Activated naive CD8-positive, alpha-beta T cell treated with anti-CD3 and anti-CD28 coated beads, Interleukin-2, amount 10 ng/mL, durations not matched to agents 7 days and 5 days (primary cell): Measurements from ENCODE around the gene PRKAG1. TPM values are rescaled to one million over a fixed set of nuclear protein-coding genes. Genes with fewer than 3 reads are reported as not detected.

Experiments used
- ATAC-seq: fragments of 150-1000 bp; cut with Tn5 transposase; one replicate; pipeline ENCODE4 v1.10.0; 2021; ENCODE audit warnings: low read depth, moderate library complexity
- POLR2A ChIA-PET: fragments of 350-600 bp; sonication (Branson Sonifier 250); formaldehyde crosslinking; loops from one replicate; lab custom pipeline; 2021; ENCODE audit warnings: antibody characterized with exemption; lab: Charles Lee
- DNase-seq: peaks from one replicate; pipeline ENCODE4 v3.0.0; 2021
- H3K27ac Mint-ChIP-seq: one replicate; pipeline ENCODE4 v1.8.0; 2022; ENCODE audit warnings: mild to moderate bottlenecking, mixed read lengths
- H3K27me3 Mint-ChIP-seq: one replicate; pipeline ENCODE4 v1.8.0; 2022; ENCODE audit warnings: mild to moderate bottlenecking, moderate library complexity, mixed read lengths
- H3K36me3 Mint-ChIP-seq: one replicate; pipeline ENCODE4 v1.8.0; 2021; ENCODE audit warnings: mild to moderate bottlenecking, mixed read lengths
- H3K4me1 Mint-ChIP-seq: one replicate; pipeline ENCODE4 v1.8.0; 2021; ENCODE audit warnings: mixed read lengths
- H3K4me3 Mint-ChIP-seq: one replicate; pipeline ENCODE4 v1.8.0; 2022; ENCODE audit warnings: mild to moderate bottlenecking, moderate library complexity, mixed read lengths
- H3K9me3 Mint-ChIP-seq: one replicate; pipeline ENCODE4 v1.8.0; 2021; ENCODE audit warnings: mixed read lengths
- total RNA-seq, 2 experiments: library from RNA; stranded (reverse); gene quantifications; one replicate each; pipeline ENCODE4 v1.2.3, GENCODE V29; 2021

PRKAG1 gene
- total RNA-seq, 2 experiments from 2014 or later = 50.0 to 56.6 TPM

DNA sequence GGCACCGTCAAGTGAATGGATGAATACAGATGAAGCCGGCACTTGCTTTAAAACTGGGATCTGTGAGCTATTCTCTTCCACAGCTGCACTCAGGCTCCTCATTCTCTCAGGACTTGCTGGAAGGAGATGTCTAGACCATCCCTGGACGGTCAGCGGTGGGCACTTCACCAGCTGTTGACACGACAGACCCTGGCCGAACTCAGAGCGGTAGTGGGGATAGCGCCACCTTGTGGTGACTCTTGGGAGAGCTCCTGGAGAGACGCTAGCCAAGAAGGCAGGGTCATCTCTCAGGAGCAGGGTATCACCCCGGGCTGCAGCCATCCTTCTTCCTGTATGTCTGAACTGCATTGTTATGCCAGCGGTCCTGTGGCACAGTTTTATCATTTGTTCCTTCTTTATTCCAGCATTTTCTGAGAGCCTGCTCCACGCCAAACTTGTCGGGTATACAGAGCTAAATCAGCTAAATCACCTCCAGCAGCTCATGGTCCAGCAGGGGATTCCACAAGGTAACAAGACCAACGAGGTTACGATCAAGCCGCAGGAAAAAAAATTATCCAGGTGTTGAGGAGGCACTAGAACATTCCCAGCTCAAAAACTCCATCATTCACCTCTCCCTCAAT lies 30.4 kb downstream of the PRKAG1 start:
- POLR2A ChIA-PET = interaction anchor here (0.8 to 1.4 kb wide), 6 partner anchors 9 to 350 kb away, joined by 3 to 8 read pairs (median 4); partner anchors contain the start of genes ARF3 and WNT1
- peak; percentile 70 for ATAC-seq
- Mint-ChIP-seq H3K27me3 (peaks cover 68% of the 10 kb centered on the region), H3K4me1 (peaks cover 14% of the 10 kb centered on the region), H3K4me3 (no peak overlapping the region), H3K9me3 (no peaks in the 10 kb centered on the region), H3K27ac (no peak overlapping the region), H3K36me3 (no peaks in the 10 kb centered on the region)
- DNase-seq = peak; percentile 82

GRCh38 chr12:48986720-48987291 lies 31.8 kb downstream of the PRKAG1 start:
- H3K27ac Mint-ChIP-seq = no peak overlapping the region
- no peaks in the 10 kb centered on the region for H3K36me3 Mint-ChIP-seq
- ATAC-seq (no peak), DNase-seq (no peak)
- H3K27me3 Mint-ChIP-seq = peaks cover 75% of the 10 kb centered on the region
- H3K4me1 Mint-ChIP-seq = peaks cover 24% of the 10 kb centered on the region
- no peak overlapping the region for H3K4me3 Mint-ChIP-seq
- no peaks in the 10 kb centered on the region for H3K9me3 Mint-ChIP-seq
- POLR2A ChIA-PET = no interaction called here

- POLR2A ChIA-PET = no interaction called here
- Mint-ChIP-seq H3K27ac (no peak overlapping the region), H3K27me3 (peaks cover 78% of the 10 kb centered on the region)
Measured at GRCh38 chr12:48985901-48986300, 32.7 kb downstream of the PRKAG1 start.

GRCh38 chr12:48985475-48985897 lies 33.1 kb downstream of the PRKAG1 start:
- ATAC-seq (no peak), DNase-seq (no peak)
- Mint-ChIP-seq H3K27ac (no peak overlapping the region), H3K36me3 (no peaks in the 10 kb centered on the region), H3K4me1 (peaks cover 36% of the 10 kb centered on the region), H3K9me3 (no peaks in the 10 kb centered on the region), H3K4me3 (no peak overlapping the region), H3K27me3 (peaks cover 82% of the 10 kb centered on the region)
- POLR2A ChIA-PET = no interaction called here

More at GRCh38 chr12:48985901-48986300, 32.7 kb downstream of the PRKAG1 start:
- no peak for DNase-seq
- Mint-ChIP-seq H3K4me3 (no peak overlapping the region), H3K9me3 (no peaks in the 10 kb centered on the region), H3K36me3 (no peaks in the 10 kb centered on the region), H3K4me1 (peaks cover 32% of the 10 kb centered on the region)
- ATAC-seq = no peak

DNA sequence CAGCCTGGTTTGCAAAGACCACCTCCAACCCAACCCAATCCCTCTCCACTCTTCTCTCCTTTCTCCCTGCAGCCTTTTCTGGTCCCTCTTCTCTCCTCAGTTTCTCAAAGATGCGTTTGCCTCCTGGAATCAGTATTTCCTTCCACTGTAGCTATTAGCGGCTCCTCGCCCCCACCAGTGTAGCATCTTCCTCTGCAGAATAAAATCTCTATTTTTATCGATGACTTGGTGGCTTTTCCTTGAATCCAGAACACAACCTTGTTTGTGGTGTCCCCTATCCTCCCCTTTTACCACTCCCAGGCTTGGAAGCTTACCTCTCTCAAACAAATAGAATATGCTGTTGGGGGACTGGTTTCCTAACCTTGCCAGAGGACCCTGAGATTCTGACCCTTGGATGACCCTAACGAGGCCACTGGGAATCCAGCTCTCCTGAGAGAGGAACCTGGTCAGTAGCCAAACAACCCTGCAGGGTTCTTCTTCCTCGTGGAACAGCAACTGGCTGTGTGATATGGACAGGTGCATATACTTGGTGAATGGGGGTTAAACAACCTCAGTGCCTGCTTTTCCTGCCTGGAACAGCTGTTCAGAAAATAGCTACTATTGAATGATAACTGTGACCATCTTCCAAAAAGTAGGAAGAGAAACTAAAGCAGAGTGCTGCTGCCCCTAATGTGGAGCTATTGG lies 36.0 kb downstream of the PRKAG1 start:
- Mint-ChIP-seq H3K27me3 (peaks cover 70% of the 10 kb centered on the region), H3K27ac (peak overlapping the region; percentile 11), H3K36me3 (no peaks in the 10 kb centered on the region), H3K4me1 (peaks cover 47% of the 10 kb centered on the region), H3K4me3 (no peak overlapping the region), H3K9me3 (no peaks in the 10 kb centered on the region)
- ATAC-seq (no peak), DNase-seq (no peak)
- POLR2A ChIA-PET = no interaction called here

DNA sequence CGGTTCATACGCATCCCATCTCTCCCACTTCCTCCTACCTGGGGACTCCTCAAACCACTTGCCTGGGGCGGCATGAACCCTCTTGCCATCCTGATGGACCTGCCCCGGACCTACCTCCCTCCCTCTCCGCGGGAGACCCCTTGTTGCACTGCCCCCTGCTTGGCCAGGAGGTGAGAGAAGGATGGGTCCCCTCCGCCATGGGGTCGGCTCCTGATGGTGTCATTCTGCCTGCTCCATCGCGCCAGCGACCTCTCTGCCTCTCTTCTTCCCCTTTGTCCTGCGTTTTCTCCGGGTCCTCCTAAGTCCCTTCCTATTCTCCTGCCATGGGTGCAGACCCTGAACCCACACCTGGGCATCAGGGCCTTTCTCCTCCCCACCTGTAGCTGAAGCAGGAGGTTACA lies 36.8 kb downstream of the PRKAG1 start:
- Mint-ChIP-seq H3K27me3 (peaks cover 72% of the 10 kb centered on the region), H3K9me3 (no peaks in the 10 kb centered on the region), H3K36me3 (no peaks in the 10 kb centered on the region), H3K27ac (peak overlapping the region; percentile 83), H3K4me1 (peaks cover 51% of the 10 kb centered on the region), H3K4me3 (peak overlapping the region; percentile 80)
- POLR2A ChIA-PET = interaction anchor here (1.3 to 3.1 kb wide), 2 partner anchors 16 to 57 kb away, joined by 3 to 12 read pairs; partner anchors contain the start of gene FKBP11
- ATAC-seq (no peak), DNase-seq (no peak)

- peak; percentile 34 for ATAC-seq
- Mint-ChIP-seq H3K27ac (peak overlapping the region; percentile 83), H3K4me1 (peaks cover 51% of the 10 kb centered on the region), H3K4me3 (peak overlapping the region; percentile 80), H3K27me3 (peaks cover 75% of the 10 kb centered on the region), H3K9me3 (no peaks in the 10 kb centered on the region), H3K36me3 (no peaks in the 10 kb centered on the region)
- DNase-seq = peak; percentile 74
- POLR2A ChIA-PET = interaction anchor here (1.3 to 3.1 kb wide), 6 partner anchors 12 to 149 kb away, joined by 3 to 12 read pairs (median 4); partner anchors contain the start of gene FKBP11
Measured at GRCh38 chr12:48980953-48981756, 37.4 kb downstream of the PRKAG1 start.

- Mint-ChIP-seq H3K36me3 (no peaks in the 10 kb centered on the region), H3K4me3 (peak overlapping the region; percentile 80), H3K9me3 (no peaks in the 10 kb centered on the region), H3K27ac (peak overlapping the region; percentile 83), H3K27me3 (peaks cover 76% of the 10 kb centered on the region), H3K4me1 (peaks cover 51% of the 10 kb centered on the region)
- ATAC-seq (peak; percentile 21), DNase-seq (peak; percentile 69)
- POLR2A ChIA-PET = interaction anchor here (1.1 to 3.8 kb wide), 12 partner anchors 8 to 150 kb away, joined by 3 to 15 read pairs (median 4); partner anchors contain the start of genes ARF3, DDN and FKBP11
Measured at GRCh38 chr12:48980389-48980952, 38.1 kb downstream of the PRKAG1 start.

DNA sequence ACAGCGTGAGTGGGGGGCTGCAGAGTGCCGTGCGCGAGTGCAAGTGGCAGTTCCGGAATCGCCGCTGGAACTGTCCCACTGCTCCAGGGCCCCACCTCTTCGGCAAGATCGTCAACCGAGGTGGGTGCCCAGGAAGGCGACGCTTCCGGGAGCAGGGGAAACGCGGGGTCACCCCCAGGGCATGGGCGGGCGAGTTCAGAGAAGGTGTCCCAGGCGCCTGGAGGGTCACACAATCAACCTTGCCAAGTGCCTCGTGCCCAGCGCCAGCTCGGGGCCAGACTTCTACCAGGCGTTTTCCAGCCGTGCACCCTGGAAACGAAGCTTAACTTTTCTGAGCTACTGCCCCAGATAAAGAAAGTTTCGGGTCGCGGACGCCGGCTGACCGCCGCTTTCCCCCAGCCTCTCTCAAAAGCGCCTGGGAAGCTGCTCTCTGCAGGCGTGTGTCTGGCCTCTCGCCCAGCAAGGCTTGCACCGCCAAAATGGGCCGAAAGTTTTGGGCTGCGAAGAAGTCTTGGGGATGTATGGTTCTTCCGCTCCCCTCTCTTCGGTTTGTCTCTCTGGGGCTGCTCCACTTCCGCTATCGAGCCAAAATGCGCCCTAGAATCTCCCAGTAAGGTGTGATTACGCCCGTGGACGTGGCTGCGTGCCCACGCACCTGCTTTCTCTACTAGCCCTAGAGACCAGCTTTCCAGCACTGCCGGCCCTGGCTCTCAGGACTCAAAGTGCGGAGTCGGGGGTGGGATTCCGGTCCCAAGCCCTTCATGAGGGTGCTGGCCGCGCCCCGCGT lies 38.8 kb downstream of the PRKAG1 start:
- Mint-ChIP-seq H3K9me3 (no peaks in the 10 kb centered on the region), H3K4me1 (peaks cover 51% of the 10 kb centered on the region), H3K36me3 (no peaks in the 10 kb centered on the region), H3K27me3 (peaks cover 76% of the 10 kb centered on the region), H3K27ac (peak overlapping the region; percentile 83), H3K4me3 (peak overlapping the region; percentile 80)
- POLR2A ChIA-PET = interaction anchor here (0.6 to 3.8 kb wide), 14 partner anchors 9 to 151 kb away, joined by 3 to 15 read pairs (median 5); partner anchors contain the start of genes ARF3, DDN, FKBP11 and RND1
- ATAC-seq (peak; percentile 41), DNase-seq (peak; percentile 75)

DNA sequence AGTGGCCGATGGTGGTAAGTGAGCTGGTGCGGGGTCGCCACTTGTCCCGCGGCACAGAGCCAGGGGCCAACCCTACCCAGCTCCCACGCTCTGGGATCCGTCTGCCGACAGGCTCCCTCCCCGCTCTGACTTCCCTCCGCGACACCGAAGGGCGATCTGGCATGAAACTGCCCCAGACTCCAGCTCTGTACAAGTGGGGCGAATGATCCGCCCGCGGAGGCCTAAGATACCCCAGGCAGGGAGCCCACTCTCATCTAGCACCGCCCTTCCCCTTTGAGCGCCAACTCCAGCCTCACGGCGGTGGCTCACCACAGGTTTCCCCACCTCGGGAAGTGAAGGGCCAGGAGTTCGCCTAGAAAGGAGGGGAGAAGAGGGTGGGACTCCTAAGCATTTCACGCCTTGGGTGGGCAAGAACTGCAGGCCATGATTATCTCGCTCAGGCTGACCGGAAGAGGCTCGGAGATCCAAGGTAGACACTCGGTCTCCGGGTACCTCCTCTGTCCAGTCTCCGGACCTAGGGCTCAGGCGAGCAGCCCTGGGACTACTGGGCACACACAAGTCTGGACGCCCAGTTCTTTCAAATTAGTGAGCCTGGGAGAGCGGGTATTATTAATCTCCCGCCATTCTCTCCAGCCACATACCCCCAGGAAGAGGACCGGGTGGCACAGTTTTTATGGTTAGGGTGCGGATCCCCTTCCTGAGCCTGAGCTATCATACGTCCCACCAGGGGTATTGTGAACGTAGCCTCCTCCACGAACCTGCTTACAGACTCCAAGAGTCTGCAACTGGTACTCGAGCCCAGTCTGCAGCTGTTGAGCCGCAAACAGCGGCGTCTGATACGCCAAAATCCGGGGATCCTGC lies 39.6 kb downstream of the PRKAG1 start:
- POLR2A ChIA-PET = interaction anchor here (0.6 to 3.8 kb wide), 15 partner anchors 9 to 152 kb away, joined by 3 to 15 read pairs (median 4); partner anchors contain the start of genes ARF3, DDX23, FKBP11 and RND1
- H3K9me3 Mint-ChIP-seq = no peaks in the 10 kb centered on the region
- ATAC-seq (peak; percentile 1), DNase-seq (no peak)
- peak overlapping the region; percentile 83 for H3K27ac Mint-ChIP-seq
- peaks cover 77% of the 10 kb centered on the region for H3K27me3 Mint-ChIP-seq
- H3K36me3 Mint-ChIP-seq = no peaks in the 10 kb centered on the region
- peaks cover 51% of the 10 kb centered on the region for H3K4me1 Mint-ChIP-seq
- H3K4me3 Mint-ChIP-seq = peak overlapping the region; percentile 80

DNA sequence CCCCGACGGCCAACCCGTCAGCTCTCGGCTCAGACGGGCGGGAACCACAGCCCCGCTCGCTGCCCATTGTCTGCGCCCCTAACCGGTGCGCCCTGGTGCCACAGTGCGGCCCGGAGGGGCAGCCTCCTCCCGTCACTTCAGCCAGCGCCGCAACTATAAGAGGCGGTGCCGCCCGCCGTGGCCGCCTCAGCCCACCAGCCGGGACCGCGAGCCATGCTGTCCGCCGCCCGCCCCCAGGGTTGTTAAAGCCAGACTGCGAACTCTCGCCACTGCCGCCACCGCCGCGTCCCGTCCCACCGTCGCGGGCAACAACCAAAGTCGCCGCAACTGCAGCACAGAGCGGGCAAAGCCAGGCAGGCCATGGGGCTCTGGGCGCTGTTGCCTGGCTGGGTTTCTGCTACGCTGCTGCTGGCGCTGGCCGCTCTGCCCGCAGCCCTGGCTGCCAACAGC lies 40.3 kb downstream of the PRKAG1 start, which contains the start of gene WNT1:
WNT1 (plus strand) TSS at position 32 of the 450 bp plus-strand sequence; CDS start at position 361, 329 bp downstream.
- Mint-ChIP-seq H3K27me3 (peaks cover 76% of the 10 kb centered on the region), H3K36me3 (no peaks in the 10 kb centered on the region), H3K27ac (peak within 1 kb of the TSS; percentile 83), H3K9me3 (no peaks in the 10 kb centered on the region), H3K4me1 (peaks cover 46% of the 10 kb centered on the region), H3K4me3 (peak within 1 kb of the TSS; percentile 80)
- POLR2A ChIA-PET = interaction anchor here (0.7 to 3.8 kb wide), 6 partner anchors 9 to 126 kb away, joined by 3 to 15 read pairs (median 4); partner anchors contain the start of genes ARF3 and DDX23
- ATAC-seq = peak; percentile 7
- DNase-seq = peak; percentile 61
